ENCODE measurements around the gene RNF227.

GRCh38 chr17:7961421-7961820 lies 45.3 kb upstream of the RNF227 start:
- TF ChIP-seq EZH2phosphoT487 (IDR thresholded peaks at IDR 0.05) (no peak), CTCF (IDR thresholded peaks at IDR 0.05) (no peak)

Measured in neural progenitor cell (in vitro differentiated cells).